ENCODE data around the gene PDK2. TPM values are rescaled to one million over a fixed set of nuclear protein-coding genes. Genes with fewer than 3 reads are reported as not detected.

PDK2 gene
- total and polyA plus RNA-seq, 9 of the 15 experiments (the other 6 are each of a cell fraction or from before 2014, with no cell fraction given), result 0.03 to 2.5 (median 1.4) TPM

GRCh38 chr17:50117202-50118051, 22.3 kb downstream of the PDK2 start (continued):
- TF ChIP-seq RUNX1 (IDR thresholded peaks at IDR 0.05; ENCODE audit: low read depth) (no peak), HBP1 (CRISPR knock-in tag; IDR thresholded peaks at IDR 0.05) (no peak), PHF21A (IDR thresholded peaks at IDR 0.05; ENCODE audit: borderline replicate concordance, low read depth) (no peak), ZNF76 (CRISPR knock-in tag; IDR thresholded peaks at IDR 0.05; ENCODE audit: borderline replicate concordance) (no peak), ZNF239 (CRISPR knock-in tag; IDR thresholded peaks at IDR 0.05) (no peak), FIP1L1 (IDR thresholded peaks at IDR 0.05; ENCODE audit: low read depth, low read length, poor library complexity, severe bottlenecking) (peak; percentile 79), ARID2 (IDR thresholded peaks at IDR 0.05) (no peak), CHD4 (IDR thresholded peaks at IDR 0.05; ENCODE audit: insufficient read depth, insufficient replicate concordance, low read depth, low read length, poor library complexity, severe bottlenecking) (peak; percentile 45), HOXB6 (CRISPR knock-in tag; IDR thresholded peaks at IDR 0.05; ENCODE audit: borderline replicate concordance) (no peak), POU5F1 (IDR thresholded peaks at IDR 0.05; ENCODE audit: borderline replicate concordance, low read depth, low read length, partially characterized antibody) (no peak), ZBTB12 (CRISPR knock-in tag; IDR thresholded peaks at IDR 0.05) (no peak), HSF4 (CRISPR knock-in tag; IDR thresholded peaks at IDR 0.05; ENCODE audit: borderline replicate concordance) (no peak), NCOA6 (IDR thresholded peaks at IDR 0.05) (no peak), PURB (CRISPR knock-in tag; IDR thresholded peaks at IDR 0.05; ENCODE audit: low read depth) (no peak), BCL6 (CRISPR knock-in tag; IDR thresholded peaks at IDR 0.05) (no peak), ZNF121 (CRISPR knock-in tag; conservative IDR thresholded peaks at IDR 0.05) (no peak), IRF9 (tag; IDR thresholded peaks at IDR 0.05) (no peak), CEBPB (tag; IDR thresholded peaks at IDR 0.05) (no peak), CREM (IDR thresholded peaks at IDR 0.05; ENCODE audit: low read depth) (peak; percentile 51; the same call in 1 of the 2 replicates), ZNF445 (CRISPR knock-in tag; IDR thresholded peaks at IDR 0.05; ENCODE audit: low read depth) (no peak), ZBTB49 (CRISPR knock-in tag; IDR thresholded peaks at IDR 0.05; ENCODE audit: borderline replicate concordance) (no peak), POLR2AphosphoS5 (IDR thresholded peaks at IDR 0.05; ENCODE audit: control insufficient read depth, insufficient read depth, low read depth, low read length) (no peak)

All from K562 (cell line).